Germinal center (tissue), 1 donor: ENCODE data around the gene KSR2.
A peak's percentile ranks its signal among the peaks of the same experiment; 100 is the strongest.
"Not testable (repeated sequence)": the region's sequence is repeated elsewhere in the genome, so short reads cannot be mapped to it uniquely, and the experiment has no call there.

ENCODE experiments used
- DNase-seq: peaks from one replicate; pipeline ENCODE4 v3.0.0; 2012; ENCODE audit warnings: mixed read lengths, low spot score

Gene KSR2

GRCh38 chr12:117857632-117858612 is 110.9 kb downstream of the KSR2 start:
- DNase-seq = peak; percentile 65

- not testable (repeated sequence) for DNase-seq
Measured at GRCh38 chr12:117857139-117857538, 111.7 kb downstream of the KSR2 start.

DNA sequence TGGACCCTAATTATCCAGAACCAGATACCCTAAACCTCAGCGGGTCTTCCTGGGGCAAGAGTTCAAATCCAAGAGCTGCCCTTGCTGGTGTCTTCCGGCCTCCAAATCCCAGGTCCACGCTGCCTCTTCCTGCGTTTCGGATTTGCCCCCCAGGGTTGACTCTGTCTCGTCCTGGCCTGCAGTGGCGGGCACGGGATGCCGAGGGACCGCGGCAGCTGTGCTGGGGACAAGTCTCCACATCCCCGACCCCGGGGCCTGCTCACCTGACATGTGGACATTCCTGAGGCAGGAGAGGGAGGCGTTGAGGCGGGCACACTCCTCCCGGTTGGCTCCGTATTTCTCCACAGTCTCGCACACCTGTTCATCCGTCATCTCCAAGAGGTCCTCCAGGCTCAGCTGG is 113.6 kb downstream of the KSR2 start:
- DNase-seq = no peak

- peak; percentile 40 for DNase-seq
Measured at GRCh38 chr12:117854339-117855012, 114.3 kb downstream of the KSR2 start.

DNA sequence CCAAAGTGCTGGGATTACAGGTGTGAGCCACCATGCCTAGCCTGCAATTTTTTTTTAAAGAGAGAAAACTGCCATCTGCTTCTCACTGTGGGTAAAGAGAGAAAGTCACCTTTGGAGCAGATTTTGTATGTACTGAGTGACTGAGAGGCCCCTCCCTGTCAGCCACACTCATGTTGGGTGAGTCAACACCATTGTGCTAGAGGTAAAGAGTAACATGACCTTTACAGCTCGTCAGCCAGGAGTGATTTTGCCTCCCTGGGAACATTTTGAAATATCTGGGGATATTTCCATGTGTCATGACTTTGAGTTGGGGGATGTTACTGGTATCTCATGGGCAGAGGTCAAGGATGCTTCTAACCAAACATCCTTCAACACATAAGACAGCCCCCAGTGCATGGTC is 115.2 kb downstream of the KSR2 start:
- DNase-seq = no peak

GRCh38 chr12:117850048-117850447 is 118.7 kb downstream of the KSR2 start:
- peak; percentile 45 for DNase-seq

DNA sequence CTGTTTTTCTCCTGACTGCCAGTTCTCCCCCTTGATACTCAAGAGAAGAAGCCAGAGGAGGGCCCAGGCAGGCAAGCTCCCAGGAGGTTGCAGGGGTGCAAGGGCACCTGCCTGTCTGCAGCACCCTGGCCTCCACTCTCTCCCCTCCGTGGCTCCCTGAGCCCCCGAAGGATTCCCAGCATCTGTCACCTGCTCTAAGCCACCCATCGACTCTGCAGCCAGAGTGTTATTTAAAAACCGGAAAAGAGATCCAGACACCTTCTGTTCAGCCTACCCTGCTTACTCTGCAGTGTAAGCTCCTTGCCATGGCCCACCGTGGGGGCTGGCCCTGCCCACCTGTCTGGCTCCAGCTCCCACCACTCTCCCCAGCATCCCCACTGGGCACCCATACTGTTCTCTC is 121.4 kb downstream of the KSR2 start:
- DNase-seq = no peak

DNA sequence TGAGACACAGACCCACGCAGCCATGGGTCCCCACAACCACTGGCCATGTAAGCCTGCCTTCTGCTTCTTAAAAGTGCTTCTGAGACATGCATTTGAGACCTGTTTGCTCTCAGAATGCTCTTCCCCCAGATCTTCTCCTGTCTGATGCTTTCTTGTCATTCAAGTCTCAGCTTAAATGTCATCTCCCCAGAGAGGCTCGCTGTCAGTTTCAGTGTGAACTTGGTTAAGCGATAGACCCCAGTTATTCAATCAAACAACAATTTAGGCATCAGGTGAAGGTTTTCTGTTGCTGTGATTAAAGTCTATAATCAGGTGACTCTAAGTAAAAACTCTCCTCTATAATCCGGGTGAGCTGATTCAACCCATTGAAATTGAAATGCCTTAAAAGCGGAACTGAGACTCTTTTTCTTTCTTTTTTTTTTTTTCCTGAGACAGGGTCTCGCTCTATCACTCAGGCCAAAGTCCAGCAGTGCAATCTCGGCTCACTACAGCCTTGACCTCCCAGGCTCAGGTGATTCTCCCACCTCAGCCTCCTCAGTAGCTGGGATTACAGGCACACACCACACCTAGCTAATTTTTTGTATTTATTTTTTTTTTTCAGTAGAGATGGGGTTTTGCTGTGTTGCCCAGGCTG is 123.4 kb downstream of the KSR2 start:
- DNase-seq = no peak

DNA sequence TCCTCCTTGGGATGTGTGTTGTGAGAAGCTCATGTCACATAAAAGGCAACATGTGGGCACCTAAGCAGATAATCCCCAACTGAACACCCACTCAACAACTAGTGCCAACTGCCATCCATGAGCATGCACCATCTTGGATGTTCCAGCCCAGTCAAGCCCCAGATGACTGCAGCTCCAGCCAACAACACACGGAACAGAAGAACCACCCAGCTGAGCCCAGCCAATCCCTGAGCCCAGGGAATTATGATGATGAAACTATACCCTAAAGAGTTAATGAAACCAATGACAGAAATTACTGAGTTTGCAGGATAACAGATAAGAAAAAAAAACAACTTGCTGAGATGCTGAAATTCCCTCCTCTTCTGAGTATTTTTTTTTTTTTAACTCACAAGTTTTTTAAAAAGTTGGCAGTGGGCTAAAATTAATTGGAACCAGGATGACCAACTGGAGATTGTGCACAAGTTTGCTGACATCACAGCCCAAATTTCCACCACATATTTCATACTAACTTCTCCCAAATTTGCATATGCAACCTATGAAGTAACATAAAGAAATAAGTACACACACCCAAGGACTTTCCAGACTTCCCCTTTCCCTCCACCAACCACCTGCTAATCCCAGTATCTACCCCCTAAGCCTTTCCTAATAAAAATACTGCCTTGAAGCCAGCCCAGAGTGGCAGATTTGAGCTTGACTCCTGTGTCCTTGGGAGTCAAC is 124.5 kb downstream of the KSR2 start:
- no peak for DNase-seq

- no peak for DNase-seq
Measured at GRCh38 chr12:117842630-117843029, 126.2 kb downstream of the KSR2 start.

DNA sequence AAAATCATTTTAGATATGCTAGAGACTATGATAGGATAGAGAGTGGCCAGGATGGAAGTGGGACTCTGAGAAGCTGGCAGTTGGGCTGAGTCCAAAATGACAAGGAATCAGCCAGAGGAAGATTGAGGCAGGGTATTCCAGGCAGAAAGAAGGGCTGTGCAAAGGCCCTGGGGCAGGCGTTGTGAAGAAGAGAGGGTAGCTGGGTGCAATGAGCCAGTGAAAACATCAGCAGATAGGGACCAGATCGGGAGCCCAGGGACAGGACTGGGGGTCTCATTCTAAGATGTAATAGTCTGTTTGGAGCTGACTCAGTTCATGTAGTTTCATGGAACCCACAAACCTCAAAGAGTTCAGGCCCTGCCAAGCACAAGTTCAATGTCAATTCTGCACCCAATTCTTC is 126.6 kb downstream of the KSR2 start:
- no peak for DNase-seq

DNA sequence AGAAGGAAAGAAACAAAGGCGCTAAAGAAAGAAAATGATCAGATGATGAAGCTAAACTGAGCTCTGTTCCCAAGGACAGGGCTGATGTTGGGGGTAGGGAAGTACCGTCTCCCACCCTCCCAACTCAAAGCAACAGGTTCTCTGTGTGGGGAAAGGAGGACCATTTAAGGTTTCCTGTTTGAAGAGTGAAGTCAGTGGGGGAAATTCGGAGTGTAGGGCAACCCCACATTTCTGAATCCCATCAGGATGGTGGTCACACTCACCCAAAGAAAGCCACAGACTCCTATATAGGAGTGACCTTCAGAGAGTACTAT is 131.1 kb downstream of the KSR2 start:
- DNase-seq = no peak

- peak; percentile 69 for DNase-seq
Measured at GRCh38 chr12:117836999-117837736, 131.6 kb downstream of the KSR2 start.

GRCh38 chr12:117836476-117836875 is 132.3 kb downstream of the KSR2 start:
- DNase-seq = no peak

- no peak for DNase-seq
Measured at GRCh38 chr12:117835156-117835555, 133.6 kb downstream of the KSR2 start.

- no peak for DNase-seq
Measured at GRCh38 chr12:117832459-117833457, 136.0 kb downstream of the KSR2 start.

DNA sequence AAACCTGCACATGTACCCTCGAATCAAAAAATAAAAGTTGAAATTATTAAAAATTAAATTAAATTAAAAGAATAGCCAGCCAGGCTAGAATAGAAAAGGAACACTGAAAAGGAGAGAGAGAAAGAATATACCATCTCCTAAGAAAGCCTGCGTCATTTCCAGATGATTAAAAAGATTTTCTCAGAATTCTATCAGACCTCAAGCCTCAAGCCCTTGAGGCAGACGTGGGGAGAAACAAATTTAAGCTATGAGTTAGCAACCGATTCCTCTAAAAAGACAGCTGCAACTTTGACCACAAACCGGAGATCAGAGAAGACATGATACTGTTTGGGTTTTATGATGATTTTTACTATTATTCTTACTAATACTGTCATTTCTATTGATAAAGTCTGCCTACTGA is 138.3 kb downstream of the KSR2 start:
- DNase-seq = no peak

DNA sequence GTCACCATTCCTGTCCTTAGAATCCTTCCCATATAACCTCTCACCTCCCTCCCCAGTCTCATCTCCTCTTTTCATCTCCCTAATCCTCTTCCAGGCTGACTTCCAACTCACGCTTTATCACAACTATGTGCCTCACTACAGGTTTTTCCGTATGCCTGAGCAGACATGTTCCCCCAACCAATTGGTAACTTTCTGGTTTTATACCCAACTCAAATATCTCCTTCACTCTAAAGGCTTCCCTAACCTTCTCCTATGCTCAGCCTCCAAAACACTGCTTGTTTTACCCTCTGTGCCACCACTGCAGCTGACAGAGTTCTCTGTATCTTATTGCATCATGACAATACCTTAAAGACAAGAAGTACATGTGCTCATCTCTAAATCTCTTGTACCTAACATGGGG is 139.7 kb downstream of the KSR2 start:
- no peak for DNase-seq

DNA sequence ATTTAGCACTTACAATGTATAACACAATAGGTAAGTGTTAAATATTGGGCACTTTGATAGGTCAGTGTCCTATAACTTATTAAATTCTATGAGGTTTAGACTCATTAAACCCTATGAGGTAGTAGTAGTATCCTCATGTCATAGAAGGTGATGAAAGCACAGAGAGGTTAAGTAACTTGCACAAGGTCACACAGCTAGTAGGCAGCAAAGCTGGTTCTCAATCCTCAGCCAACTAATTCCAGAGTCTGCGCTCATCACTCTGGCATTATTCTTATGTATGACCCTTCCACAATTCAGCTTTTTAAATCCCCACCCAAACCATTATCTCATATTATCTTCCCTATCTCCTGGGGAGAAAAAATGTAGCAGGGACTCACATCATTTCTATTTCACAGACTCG is 141.1 kb downstream of the KSR2 start:
- no peak for DNase-seq

DNA sequence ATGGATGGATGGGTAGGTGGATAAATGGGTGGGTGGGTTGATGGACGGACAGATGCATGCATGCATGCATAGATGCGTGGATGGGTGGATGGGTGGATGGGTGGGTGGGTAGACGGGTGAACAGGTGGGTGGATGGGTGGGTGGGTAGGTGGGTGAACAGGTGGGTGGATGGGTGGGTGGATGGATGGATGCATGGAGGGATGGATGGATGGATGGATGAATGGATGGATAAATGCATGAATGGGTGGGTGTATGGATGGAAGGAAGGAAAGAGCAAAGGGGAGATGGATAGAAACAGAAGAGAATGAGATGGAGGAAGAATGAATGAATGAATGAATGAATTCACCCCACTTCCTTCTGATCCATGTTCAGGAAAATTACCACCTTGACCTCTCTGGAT is 143.0 kb downstream of the KSR2 start:
- DNase-seq = no peak
